HTERT RPE-1 (cell line): ENCODE results near the gene APOLD1.
"Not testable (repeated sequence)": the region's sequence is repeated elsewhere in the genome, so short reads cannot be mapped to it uniquely, and the experiment has no call there.

Source experiments
- in situ Hi-C: fragments of 300-500 bp; cut with MboI; formaldehyde crosslinking; loops from 4 replicates; pipeline ENCODE4 v1.14.3; 2020; ENCODE audit warnings: low sequenced_read_pairs

Gene APOLD1

DNA sequence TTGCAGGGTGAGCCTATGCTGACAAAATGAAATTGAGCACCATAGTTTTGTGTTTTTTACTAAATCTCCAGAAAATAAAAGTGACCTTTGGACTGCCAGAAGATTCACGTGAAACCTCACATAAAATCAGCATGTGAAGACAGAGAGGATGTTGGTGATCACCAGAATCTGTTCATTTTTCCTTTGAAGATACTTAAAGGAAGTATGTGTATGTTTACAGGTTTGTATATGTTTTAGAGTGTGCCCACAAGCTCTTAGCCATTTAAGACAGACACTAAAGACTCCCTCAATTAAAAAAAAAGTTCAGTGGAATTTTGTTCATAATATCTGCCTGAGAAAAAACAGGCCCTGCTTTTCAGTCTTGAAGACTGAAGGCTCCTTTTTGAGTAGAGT lies 53.5 kb downstream of the APOLD1 start:
- in situ Hi-C loops: no loop called here

DNA sequence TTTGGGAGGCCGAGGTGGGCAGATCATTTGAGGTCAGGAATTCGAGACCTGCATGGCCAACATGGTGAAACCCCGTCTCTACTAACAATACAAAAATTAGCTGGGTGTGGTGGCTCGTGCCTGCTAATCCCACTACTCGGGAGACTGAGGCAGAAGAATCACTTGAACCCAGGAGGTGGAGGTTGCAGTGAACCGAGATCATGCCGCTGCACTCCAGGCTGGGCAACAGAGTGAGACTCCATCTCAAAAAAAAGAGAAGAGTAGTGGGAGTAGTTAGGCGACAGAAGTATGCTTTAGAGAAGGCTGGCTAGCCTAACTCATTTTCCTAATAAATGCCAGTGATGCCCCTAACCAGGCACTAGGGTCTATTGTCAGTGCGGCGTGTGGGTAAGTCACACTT lies 54.0 kb downstream of the APOLD1 start:
- in situ Hi-C loops: not testable (repeated sequence)

DNA sequence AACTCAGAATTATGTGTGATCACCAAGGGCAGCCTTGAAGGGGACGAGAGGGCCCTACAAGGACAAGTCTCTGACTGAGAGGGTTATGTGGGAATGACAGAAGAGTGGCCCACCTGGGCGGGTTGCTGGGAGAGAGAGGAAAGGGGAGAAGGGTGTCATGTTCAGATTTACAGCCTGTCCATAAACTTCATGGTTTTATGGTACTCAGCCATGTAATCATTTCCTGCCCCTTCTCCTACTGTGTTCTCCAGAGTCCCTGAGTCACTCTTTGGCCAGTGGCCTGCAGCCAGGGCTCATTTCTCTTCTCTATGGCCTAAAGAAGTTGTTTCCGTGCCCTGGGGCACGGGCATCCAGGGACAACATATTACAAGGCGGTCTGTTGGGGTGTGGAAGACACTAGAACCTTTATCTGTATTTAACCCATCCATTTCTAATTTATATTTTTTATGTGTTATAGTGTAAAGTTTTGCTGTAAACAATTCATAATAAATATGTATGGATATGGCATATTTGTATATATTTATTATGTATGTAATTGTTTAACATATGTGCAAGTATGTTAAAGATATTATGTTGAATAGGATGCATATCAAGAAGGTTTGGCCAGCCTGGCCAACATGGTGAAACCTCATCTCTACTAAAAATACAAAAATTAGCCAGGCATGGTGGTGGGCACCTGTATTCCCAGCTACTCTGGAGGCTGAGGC lies 54.6 kb downstream of the APOLD1 start:
- in situ Hi-C loops: no loop called here

DNA sequence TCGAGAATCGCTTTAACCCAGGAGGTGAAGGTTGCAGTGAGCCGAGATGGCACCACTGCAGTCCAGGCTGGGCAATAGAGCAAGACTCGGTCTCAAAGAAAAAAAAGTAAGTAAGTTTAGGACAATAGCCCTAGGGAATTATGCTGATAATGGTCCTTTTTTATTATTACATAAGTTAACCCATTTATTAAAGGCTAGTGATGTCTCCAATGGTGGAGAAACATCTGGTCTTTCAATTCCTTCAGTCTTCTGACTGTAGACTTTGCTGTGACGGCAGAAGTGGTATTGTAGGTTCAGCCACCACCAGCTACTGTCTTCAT lies 55.1 kb downstream of the APOLD1 start:
- in situ Hi-C loops: no loop called here
